Measurements from ENCODE around the gene THAP4. TPM values are rescaled to one million over a fixed set of nuclear protein-coding genes. Genes with fewer than 3 reads are reported as not detected.

Gene THAP4
- total and polyA plus RNA-seq, 2 of the 13 experiments (the other 11 are each of a cell fraction or from before 2014, with no cell fraction given), result 59.7 to 75.7 TPM

GRCh38 chr2:241649927-241650326 lies 13.0 kb upstream of the THAP4 start:
- Histone ChIP-seq H3K9me3 (ENCODE audit: low read length) (no peaks in the 10 kb centered on the region), H3K27me3 (ENCODE audit: control insufficient read depth in 1 of 2, insufficient read depth in 2 of 2, low read length in 2 of 2) (no peaks in the 10 kb centered on the region), H3K36me3 (replicated peaks in 1 of 2; ENCODE audit: control insufficient read depth in 1 of 2, insufficient read depth in 2 of 2, low read length in 2 of 2) (peaks cover 14 to 36% of the 10 kb centered on the region in 2 experiments), H3K27ac (ENCODE audit: extremely low read length, insufficient read depth, low read length) (peak overlapping the region; percentile 16), H3K9ac (ENCODE audit: insufficient read depth, low read depth, low read length) (no peak overlapping the region), H4K20me1 (ENCODE audit: insufficient read depth, low read length) (0 out of 2 replicates have a peak, but pooled peaks cover 4% of the 10 kb centered on the region), H3K4me3 (replicated peaks in 1 of 3; ENCODE audit: insufficient read depth in 1 of 3, low read depth in 2 of 3, low read length in 3 of 3) (no peak overlapping the region), H3K79me2 (ENCODE audit: insufficient read depth, low read length) (peaks cover 81% of the 10 kb centered on the region), H3K4me2 (ENCODE audit: low read depth, low read length) (no peak overlapping the region), H2AFZ (ENCODE audit: low read length) (no peak overlapping the region), H3K4me1 (ENCODE audit: insufficient read depth, low read length) (peaks cover 73% of the 10 kb centered on the region)
- POLR2A ChIA-PET, result no interaction called here
- ATAC-seq (no peak), FAIRE-seq (no peak), DNase-seq (ENCODE audit: low spot score) (no peak)
- BruUV-seq (replicated peaks), result no TSS peak
- WGBS (ENCODE audit: low lambda C conversion rate), result 98% methylated on average over 5 of the region's 6 CpGs
- intact Hi-C loops (cut with micrococcal nuclease; ENCODE audit: unreplicated experiment), result loop anchor here (5.0 kb wide), 2 partner anchors 37 to 103 kb away; partner anchors contain the start of gene DTYMK
- CTCF ChIA-PET (ENCODE audit: low intra/inter-chr PET ratio, low total read pairs), result no interaction called here
- TF ChIP-seq, protein P1, sequence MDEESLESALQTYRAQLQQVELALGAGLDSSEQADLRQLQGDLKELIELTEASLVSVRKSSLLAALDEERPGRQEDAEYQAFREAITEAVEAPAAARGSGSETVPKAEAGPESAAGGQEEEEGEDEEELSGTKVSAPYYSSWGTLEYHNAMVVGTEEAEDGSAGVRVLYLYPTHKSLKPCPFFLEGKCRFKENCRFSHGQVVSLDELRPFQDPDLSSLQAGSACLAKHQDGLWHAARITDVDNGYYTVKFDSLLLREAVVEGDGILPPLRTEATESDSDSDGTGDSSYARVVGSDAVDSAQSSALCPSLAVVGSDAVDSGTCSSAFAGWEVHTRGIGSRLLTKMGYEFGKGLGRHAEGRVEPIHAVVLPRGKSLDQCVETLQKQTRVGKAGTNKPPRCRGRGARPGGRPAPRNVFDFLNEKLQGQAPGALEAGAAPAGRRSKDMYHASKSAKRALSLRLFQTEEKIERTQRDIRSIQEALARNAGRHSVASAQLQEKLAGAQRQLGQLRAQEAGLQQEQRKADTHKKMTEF (CRISPR knock-in tag; IDR thresholded peaks at IDR 0.05), result no peak
- TF ChIP-seq ZNF333 (CRISPR knock-in tag; IDR thresholded peaks at IDR 0.05; ENCODE audit: borderline replicate concordance) (0 out of 2 replicates have a peak, but pooled peaks have one; percentile 24), CBX2 (IDR thresholded peaks at IDR 0.05; ENCODE audit: low read depth, low read length) (no peak), CBX2 (CRISPR knock-in tag; IDR thresholded peaks at IDR 0.05; ENCODE audit: low read depth) (no peak), CTCF (CRISPR knock-in tag; IDR thresholded peaks at IDR 0.05) (no peak), ZFY (CRISPR knock-in tag; IDR thresholded peaks at IDR 0.05) (0 out of 2 replicates have a peak, but pooled peaks have one; percentile 22), SALL1 (CRISPR knock-in tag; IDR thresholded peaks at IDR 0.05) (peak; percentile 14; the same call in 1 of the 2 replicates)
- TF ChIP-seq, protein P2, sequence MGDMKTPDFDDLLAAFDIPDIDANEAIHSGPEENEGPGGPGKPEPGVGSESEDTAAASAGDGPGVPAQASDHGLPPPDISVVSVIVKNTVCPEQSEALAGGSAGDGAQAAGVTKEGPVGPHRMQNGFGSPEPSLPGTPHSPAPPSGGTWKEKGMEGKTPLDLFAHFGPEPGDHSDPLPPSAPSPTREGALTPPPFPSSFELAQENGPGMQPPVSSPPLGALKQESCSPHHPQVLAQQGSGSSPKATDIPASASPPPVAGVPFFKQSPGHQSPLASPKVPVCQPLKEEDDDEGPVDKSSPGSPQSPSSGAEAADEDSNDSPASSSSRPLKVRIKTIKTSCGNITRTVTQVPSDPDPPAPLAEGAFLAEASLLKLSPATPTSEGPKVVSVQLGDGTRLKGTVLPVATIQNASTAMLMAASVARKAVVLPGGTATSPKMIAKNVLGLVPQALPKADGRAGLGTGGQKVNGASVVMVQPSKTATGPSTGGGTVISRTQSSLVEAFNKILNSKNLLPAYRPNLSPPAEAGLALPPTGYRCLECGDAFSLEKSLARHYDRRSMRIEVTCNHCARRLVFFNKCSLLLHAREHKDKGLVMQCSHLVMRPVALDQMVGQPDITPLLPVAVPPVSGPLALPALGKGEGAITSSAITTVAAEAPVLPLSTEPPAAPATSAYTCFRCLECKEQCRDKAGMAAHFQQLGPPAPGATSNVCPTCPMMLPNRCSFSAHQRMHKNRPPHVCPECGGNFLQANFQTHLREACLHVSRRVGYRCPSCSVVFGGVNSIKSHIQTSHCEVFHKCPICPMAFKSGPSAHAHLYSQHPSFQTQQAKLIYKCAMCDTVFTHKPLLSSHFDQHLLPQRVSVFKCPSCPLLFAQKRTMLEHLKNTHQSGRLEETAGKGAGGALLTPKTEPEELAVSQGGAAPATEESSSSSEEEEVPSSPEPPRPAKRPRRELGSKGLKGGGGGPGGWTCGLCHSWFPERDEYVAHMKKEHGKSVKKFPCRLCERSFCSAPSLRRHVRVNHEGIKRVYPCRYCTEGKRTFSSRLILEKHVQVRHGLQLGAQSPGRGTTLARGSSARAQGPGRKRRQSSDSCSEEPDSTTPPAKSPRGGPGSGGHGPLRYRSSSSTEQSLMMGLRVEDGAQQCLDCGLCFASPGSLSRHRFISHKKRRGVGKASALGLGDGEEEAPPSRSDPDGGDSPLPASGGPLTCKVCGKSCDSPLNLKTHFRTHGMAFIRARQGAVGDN (CRISPR knock-in tag; IDR thresholded peaks at IDR 0.05), result peak; percentile 27; the same call in 1 of the 2 replicates
- in situ Hi-C loops (cut with HindIII; ENCODE audit: extremely low pct_ligation_motif_present, low pct_unique_long_range_greater_than_20kb), result loop anchor here (25.0 kb wide), 1 partner anchor 788 kb away; the partner anchor contains the start of gene AGXT
